Activated CD4-positive, alpha-beta T cell treated with anti-CD3 and anti-CD28 coated beads, Interleukin-2, Interleukin-6, amounts not matched to agents 100 ng/mL and 50 ng/mL, durations not matched to agents 16 hours and 8 hours (primary cell): Measurements from ENCODE around the gene ANTKMT.
"Not testable (repeated sequence)": the region's sequence is repeated elsewhere in the genome, so short reads cannot be mapped to it uniquely, and the experiment has no call there.

ENCODE experiments used
- DNase-seq: peaks from one replicate; pipeline ENCODE4 v3.0.0-alpha.2; 2020

ANTKMT gene

GRCh38 chr16:746637-747036 lies 25.7 kb downstream of the ANTKMT start:
- DNase-seq: no peak

- no peak for DNase-seq
Measured at GRCh38 chr16:747978-748746, 27.2 kb downstream of the ANTKMT start.

- DNase-seq: no peak
Measured at GRCh38 chr16:749010-749409, 28.1 kb downstream of the ANTKMT start.

DNA sequence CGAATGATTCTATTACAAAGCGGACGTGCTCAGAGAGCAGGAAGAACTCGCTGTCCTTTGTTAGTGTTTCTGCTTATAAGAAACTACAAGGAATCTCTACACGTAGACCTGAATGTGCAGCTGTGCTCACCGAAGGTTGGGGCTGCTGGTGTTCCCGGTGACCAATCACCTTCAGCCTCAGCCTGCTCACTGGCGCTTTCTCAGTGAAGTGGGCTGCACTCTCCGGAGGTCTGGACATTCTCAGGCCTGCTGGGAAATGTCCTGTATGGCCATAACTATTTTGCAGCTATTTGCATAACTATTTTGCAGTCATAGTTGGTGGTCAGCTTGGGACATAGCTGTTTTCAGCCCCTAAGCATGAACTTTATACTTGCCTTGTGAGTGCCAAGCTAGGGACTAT lies 29.5 kb downstream of the ANTKMT start:
- DNase-seq: no peak

- no peak for DNase-seq
Measured at GRCh38 chr16:751152-752006, 30.4 kb downstream of the ANTKMT start.

- no peak for DNase-seq
Measured at GRCh38 chr16:752007-752312, 31.0 kb downstream of the ANTKMT start.

DNA sequence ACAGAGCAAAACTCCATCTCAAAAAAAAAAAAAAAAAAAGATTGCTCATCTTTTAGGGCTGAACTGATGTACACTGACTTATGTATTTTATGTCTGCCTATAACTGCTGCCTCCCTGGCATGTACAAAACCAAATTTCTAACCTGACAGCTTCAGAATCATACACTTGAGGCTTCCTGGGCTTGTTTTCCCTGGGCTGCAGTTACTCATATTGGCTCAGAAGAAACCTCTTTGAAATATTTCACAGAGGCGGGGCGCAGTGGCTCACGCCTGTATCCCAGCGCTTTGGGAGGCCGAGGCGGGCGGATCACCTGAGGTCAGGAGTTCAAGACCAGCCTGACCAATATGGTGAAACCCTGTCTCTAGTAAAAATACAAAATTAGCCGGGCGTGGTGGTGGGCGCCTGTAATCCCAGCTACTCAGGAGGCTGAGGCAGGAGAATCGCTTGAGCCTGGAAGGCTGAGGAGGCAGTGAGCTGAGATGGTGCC lies 33.2 kb downstream of the ANTKMT start:
- DNase-seq: not testable (repeated sequence)

DNA sequence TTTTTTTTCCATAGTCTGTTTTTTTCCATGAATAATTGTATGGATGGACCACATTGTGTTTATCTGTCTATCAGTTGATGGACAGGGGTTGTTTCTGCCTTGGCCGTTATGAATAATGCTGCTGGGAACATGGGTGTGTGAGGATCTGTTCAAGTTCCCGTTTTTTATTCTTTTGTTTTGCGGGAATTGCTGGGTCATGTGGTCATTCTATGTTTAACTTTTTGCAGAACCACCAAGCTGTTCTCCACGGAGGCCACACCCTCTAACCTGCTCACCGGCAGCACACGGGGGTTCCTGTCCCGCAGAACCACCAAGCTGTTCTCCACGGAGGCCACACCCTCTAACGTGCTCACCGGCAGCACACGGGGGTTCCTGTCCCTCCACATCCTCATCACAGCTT lies 33.7 kb downstream of the ANTKMT start:
- DNase-seq: no peak

DNA sequence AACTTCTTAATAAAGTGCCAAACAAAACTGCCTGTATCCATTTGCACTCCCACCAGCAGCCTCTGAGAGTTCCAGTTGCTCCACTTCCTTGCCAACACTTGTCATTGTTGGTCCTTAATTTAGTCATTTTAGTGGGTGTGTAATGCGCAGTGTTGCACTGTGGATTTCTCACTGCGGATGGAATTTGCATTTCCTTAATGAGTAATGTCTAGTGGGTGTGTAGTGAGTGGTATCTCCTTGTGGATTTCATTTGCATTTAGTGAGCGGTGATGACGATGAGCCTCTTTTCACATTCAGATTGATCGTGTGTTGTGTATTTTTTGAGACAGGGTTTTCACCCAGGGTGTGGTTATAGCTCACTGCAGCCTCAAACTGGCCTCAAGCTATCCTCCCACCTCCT lies 35.5 kb downstream of the ANTKMT start:
- DNase-seq: no peak

DNA sequence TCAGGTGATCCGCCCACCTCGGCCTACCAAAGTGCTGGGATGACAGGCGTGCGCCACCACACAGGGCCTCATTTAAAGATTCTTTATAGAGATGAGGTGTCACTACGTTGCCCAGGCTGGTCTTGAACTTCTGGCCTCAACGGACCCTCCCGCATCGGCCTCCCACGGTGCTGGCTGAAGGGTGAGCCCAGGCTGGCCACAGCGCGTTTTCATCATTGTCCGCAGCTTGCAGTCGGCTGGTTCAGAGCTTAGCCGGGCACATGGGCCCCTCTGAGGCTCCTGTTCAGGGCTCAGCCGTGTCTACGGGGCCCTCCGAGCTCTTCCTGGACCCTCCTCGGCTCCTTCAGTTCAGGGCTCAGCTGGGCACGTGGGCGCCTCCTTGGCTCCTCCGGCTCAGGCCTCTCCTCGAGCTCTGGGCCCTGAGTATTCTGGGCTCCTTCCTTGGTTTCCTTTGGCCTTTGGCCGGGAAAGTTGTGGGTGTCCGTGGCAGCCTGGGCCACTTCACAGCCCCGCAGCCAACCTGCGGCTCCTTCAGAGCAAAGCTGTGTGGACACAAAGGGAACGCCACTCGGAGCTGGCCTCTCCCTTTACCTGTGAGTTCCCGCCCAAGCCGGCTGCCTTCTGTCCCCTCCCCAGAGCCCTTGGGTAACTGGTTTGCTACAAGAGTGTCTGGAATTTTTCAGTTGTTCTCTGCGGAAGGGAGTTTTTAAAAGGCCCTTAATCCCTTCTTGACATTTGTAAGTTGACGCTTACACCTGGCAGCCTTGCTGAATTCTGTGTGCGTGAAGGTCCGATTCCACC lies 38.4 kb downstream of the ANTKMT start:
- no peak for DNase-seq

DNA sequence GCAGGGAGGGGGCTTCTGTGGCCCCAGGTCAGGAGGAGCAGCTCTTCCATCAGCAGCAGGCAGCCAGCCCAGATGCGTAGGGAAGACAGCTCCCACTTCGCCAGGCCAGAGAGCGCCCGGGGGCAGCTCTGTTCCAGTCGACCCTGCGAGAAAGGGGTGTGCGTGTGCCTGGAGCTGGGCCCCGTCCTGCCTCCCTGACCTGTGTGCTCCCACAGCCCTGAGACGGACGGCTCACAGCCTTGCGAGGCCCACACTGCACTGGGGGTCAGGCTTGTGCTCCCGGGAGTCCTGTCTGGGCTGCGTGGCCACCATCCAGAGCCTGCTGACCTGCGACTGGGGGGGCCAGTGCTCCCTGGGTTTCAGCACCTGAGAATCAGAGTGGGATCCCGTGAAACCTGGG lies 39.1 kb downstream of the ANTKMT start:
- no peak for DNase-seq

GRCh38 chr16:760545-761343 lies 39.8 kb downstream of the ANTKMT start, which contains the start of gene MSLN:
TSS of gene MSLN (plus strand) at chr16:760734. CDS start at chr16:762681, 1,947 bp downstream.
- no peak for DNase-seq

DNA sequence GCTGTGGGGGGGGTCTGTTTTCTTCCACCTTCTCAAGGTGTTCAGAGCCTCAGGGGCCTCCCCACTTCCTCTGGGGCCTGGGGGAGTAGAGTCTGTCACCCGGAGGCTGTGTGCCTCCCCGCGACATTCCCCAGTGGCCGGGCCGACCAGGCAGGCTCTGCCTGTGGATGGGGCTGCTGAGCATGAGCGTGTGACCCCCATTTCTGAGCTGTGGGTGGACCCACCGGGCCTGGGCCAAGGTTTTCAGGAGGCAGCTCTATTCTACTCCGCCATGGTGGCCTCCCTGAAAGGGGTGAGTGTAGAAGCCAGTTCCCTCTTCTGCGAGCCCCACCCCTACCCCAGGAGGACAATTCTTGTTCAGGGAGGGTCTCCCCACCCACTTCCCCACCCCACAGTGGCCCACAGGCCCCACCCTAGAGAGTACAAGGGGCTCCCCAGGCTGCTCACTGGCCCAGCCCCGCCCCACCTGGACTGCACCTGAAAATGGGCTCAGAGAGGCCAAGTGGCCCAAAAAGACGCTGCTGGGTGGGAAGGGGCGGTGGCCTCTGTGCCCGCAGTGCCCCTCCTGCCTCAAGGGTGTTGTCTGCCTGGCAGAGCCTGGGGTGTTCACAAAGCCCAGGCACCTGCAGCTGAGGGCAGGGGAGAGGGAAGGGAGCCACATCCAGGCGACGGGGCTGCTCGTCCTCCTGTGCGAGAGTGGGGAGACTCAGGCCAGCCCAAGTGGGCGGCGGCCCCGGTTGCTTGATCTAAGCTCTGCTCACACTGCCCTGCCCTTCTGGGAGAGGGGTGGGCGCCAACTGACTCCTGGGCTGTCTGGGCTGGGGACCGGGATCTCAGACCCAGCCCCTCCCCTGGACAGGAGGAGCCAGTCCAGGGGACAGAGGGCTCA lies 40.9 kb downstream of the ANTKMT start:
- DNase-seq: no peak

DNA sequence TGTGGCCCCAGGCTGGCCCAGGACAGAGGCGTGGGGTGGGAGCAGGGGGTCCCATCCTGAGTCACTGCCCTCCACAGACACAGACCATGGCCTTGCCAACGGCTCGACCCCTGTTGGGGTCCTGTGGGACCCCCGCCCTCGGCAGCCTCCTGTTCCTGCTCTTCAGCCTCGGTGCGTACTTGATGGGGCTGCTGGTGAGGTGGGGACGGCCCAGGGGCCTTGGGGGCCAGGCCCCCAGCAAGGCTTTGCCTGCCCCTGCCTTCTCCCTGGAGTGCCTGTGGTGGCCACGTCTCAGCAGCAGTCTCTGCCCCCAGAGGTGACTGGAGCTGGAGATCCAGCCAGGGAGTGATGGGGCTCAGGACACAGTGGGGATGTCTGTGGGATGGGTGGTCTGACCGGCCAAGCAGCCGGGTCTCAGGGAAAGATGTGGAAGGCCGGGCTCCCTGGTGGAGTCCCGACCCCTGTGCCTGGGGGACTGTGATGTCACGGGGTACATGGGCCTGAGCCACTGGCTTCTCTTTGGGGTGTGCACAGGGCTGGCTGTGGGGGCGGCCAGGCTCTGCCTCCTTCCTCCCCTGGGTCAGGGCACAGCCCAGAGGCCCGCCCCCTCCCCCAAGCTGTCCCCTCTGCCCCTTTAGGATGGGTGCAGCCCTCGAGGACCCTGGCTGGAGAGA lies 41.8 kb downstream of the ANTKMT start:
- no peak for DNase-seq

DNA sequence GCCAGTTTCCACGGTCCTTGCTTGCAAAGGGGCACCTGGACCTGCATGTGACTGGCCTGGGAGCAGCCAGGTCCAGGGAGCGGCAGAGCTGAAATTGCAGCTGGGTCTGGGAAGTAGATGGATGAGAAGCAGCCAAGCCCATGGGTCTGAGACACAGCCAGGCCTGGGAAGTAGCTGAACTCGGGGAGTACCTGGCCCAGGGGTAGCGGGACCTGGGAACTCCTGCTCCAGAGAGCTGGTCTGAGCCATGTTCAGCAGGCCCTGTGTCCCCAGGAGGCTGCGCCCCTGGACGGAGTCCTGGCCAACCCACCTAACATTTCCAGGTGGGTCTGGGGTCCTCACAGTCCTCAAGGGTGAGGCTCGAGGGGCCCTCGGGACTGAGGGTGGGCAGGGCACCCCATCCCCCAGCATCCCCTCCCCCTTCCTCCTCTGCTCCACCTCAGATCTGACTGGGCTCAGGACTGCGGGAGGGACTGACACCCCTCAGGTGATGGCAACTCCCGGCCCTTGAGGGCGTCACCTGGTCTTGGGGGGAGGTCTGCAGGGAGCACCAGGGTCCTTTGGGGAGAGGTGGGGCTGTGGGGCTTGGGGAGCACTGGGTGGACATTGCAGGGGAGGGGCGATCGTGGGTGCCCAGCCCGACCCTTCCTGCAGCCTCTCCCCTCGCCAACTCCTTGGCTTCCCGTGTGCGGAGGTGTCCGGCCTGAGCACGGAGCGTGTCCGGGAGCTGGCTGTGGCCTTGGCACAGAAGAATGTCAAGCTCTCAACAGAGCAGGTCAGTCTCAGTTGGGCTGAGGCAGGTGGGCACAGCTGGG lies 42.6 kb downstream of the ANTKMT start:
- DNase-seq: no peak

GRCh38 chr16:764184-764750 lies 43.3 kb downstream of the ANTKMT start:
- DNase-seq: no peak

GRCh38 chr16:764848-765487 lies 44.0 kb downstream of the ANTKMT start:
- no peak for DNase-seq

DNA sequence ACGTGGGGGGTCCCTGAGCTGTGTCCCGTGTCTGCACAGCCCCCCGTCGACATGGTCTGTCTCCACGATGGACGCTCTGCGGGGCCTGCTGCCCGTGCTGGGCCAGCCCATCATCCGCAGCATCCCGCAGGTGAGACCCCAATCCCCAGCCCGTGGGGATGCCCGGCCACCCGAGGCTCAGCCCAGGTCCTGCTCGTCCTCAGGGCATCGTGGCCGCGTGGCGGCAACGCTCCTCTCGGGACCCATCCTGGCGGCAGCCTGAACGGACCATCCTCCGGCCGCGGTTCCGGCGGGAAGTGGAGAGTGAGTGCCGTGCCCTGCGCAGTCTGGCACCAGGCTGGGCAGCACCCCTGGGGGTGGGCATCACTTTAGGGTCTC lies 44.5 kb downstream of the ANTKMT start:
- no peak for DNase-seq
